IPS DF 19.7 (cell line): Measurements from ENCODE around the gene EMILIN3.
"Not testable (repeated sequence)": the region's sequence is repeated elsewhere in the genome, so short reads cannot be mapped to it uniquely, and the experiment has no call there.

Experiments used
- DNase-seq: peaks from one replicate; pipeline ENCODE4 v3.0.0-alpha.2; 2013; ENCODE audit warnings: low read depth, low spot score

Gene EMILIN3

DNA sequence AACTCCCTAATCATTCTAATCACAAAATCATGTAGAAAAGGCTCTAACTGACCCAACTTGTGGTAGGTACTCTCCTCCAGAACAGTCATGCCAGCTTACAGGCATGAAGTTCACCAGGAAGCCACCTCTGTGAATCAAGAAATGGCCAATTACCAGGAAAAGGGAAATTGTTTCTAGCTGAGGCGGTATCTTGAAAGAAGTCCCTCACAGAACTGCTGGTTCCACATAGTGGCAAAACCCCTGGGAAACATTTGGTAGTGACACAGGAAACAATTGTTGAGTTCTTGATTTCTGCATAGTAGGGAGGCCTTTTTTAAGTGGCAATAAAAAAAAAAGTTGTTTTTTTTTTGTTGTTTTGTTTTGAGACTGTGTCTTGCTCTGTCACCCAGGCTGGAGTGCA is 45.6 kb downstream of the EMILIN3 start:
- DNase-seq = no peak

DNA sequence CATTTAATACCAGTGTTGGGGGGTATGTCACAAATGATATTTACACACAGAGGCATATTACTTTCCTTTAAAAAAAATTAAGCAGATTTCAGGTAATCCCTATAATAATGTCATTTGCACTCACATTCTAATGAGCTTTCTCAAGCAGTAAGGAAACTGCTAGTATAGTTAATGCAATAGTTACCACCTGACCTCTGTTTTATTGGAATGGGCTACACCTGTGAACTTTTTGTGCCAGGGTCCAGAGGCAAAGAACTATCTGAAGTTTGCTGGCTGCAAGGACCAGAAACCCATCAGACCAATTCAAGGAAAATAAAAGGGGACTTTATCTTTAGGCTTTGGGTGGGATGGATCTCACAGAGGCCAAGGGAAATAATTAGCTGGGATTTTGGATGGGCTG is 46.2 kb downstream of the EMILIN3 start:
- DNase-seq = no peak

DNA sequence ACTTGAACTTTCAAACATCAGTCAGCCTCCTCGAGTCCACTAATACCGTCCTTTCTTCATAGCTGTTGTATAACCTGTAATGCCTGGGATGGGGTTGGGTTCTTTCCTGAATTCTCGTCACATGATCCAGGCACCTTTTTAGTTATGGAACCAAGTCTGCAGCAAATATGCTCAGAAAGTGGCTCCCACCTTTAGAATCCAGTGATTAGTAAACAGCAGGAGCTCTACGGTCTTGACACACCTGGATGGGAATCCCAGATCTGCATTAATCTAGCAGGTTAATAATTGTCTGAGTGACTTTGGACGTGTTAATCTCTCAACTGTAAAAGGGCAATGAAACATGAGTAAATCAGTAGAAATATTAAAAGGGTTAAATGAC is 48.4 kb downstream of the EMILIN3 start:
- no peak for DNase-seq

DNA sequence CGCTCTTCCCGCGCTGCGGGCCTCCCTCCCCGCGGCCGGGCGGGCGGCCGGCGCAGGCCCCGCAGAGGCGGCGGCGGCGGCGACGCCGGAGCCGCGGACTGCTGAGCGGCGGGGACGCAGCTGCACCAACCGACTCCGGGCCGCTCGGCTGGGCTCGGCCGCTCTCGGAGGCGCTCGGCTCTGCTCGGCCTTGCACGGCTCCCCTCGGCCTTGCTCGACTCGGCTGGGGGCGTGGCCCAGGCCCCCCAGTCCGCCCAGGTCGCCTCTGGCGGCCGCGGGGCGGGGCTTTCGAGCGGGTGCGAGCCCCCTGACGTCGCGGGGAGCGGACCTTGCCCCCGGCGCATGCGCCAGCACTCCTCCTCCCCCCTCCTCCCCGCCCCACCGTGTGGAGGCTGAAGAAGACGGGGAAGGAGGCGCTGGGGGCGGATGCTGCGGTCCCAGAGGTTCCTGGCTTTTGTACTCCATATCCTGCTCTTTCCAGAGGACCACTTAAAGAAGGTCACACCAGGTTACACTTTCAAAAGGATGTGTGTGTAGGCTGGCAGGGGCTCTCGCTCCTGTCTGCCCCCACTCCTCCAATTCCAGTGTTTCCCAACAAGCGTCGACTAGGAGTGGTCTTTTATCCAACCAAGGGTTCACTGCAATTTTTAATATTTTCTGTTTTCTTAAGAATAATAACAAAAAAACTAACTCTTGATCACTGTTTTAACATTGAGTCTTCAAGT is 48.9 kb downstream of the EMILIN3 start, which contains the start of gene ZHX3:
ZHX3 (minus strand) TSS at position 186 of the 725 bp plus-strand sequence. CDS start 112,815 bp downstream, outside the sequence.
- DNase-seq = peak; percentile 52

DNA sequence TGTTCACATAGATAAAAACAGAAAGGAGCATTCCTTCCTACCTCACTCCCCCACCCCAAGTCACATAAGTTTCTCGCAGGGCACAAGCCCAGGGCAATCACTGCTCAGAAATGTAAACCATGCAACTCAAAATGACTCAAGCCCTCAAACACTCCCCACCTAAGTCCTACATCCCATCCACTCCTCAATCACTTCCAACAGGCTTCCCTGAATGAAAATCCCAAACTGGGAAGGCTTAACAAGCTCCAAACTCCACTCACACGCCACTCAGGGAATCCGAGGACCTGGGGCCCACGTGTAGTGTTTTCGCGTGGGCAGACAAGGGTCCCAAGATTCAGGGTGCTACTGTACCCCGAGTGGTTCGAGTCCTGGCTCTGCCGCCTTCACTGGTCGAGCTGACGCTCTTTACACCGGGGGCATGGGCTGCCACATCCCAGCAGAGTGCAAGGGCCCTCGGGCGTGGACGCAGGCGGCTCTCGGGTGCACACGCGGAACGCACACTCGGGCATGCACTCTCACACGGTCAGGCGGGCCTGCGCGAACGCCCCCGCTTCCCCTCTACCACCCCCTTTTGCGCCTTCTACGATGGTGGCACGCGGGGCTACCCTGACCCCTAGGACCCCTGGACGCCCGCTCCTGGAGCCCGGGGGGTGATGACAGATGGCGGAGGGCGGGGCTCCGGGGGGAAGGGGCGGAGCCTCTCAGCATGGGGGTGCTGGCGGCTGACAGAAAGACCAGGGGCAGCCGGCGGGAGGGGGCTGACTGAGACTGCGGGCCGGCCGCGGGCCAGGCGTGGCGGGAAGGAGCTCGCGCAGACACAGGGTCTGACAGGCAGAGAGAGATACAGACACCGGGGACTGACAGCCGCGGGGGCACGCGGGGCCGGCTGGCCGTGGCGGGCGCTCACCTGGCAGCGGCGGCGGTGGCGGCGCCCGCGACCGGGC is 49.7 kb downstream of the EMILIN3 start:
- DNase-seq = no peak

DNA sequence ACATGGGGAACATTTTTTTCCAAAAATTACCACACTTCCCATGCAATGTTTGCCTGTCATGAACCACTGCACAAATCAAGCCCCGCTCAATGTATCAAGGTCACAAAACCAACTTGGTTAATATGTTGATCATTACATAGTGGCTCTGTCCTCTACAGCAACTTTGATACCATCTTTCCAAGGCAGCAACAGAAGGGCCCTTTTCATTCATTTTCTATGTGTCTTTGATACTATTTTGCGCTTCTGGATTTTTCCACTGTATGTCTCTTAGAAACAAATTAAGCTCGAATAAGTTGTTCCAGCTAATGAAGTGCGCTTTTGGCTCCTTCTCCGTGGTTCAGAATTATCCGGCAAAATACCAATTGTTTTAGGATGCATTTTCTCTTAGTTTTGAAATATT is 50.6 kb downstream of the EMILIN3 start:
- DNase-seq = no peak

DNA sequence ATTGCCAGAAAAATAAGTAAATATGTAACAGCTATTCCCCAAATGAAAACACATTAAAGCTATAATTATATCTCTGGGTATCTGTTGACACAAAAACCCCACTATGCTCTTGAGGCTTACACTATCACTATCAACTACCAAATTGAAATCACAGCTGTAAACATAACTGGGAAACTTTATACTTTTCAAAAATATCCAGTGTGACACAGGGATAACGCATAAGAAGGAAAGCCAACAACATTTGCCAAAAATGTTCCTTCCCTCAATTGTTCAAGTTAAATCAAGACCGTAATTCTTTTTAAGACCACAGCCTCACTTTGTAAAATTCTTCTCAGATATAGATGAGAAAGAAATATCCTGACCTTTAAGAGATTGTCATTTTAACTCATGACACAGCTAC is 52.2 kb downstream of the EMILIN3 start:
- no peak for DNase-seq

DNA sequence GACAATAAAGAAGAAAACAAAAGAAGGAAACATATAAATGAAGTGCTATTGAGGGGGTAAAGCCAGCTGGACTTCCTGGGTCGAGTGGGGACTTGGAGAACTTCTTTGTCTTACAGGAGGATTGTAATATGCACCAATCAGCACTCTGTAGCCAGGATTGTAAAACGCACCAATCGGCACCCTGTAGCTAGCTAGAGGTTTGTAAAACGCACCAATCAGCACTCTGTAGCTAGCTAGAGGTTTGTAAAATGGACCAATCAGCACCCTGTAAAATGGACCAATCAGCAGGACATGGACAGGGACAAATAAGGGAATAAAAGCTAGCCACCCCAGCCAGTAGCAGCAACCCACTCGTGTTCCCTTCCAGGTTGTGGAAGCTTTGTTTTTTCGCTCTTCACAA is 54.6 kb downstream of the EMILIN3 start:
- not testable (repeated sequence) for DNase-seq
